IPS DF 6.9 (cell line): Measurements from ENCODE around the gene KLRC1.
"Not testable (repeated sequence)": the region's sequence is repeated elsewhere in the genome, so short reads cannot be mapped to it uniquely, and the experiment has no call there.

ENCODE experiments used
- DNase-seq: peaks from one replicate; pipeline ENCODE4 v3.0.0-alpha.2; 2013; ENCODE audit warnings: low read depth, low spot score
- H3K27ac ChIP-seq: one replicate; pipeline ENCODE4 v1.5.1; 2013; ENCODE audit warnings: low read length, control low read depth
- H3K27me3 ChIP-seq: 2 replicates; pipeline ENCODE4 v1.6.1; 2013; ENCODE audit warnings: mild to moderate bottlenecking, low read length; ENCODE audit not compliant: control insufficient read depth, insufficient read depth
- H3K36me3 ChIP-seq: 2 replicates; pipeline ENCODE4 v1.6.1; 2013; ENCODE audit warnings: low read length; ENCODE audit not compliant: control insufficient read depth, insufficient read depth
- H3K4me1 ChIP-seq: 2 replicates; pipeline ENCODE4 v1.6.1; 2013; ENCODE audit warnings: low read length; ENCODE audit not compliant: control insufficient read depth, insufficient read depth
- H3K4me3 ChIP-seq: 2 replicates; pipeline ENCODE4 v1.5.1; 2013; ENCODE audit warnings: mild to moderate bottlenecking, low read length
- H3K9me3 ChIP-seq: 2 replicates; pipeline ENCODE4 v1.6.1; 2013; ENCODE audit warnings: low read length, inconsistent platforms; ENCODE audit not compliant: control insufficient read depth, insufficient read depth
- WGBS: extraction: QIAGEN DNeasy Blood & Tissue Kit; methylation state at CpG from one replicate; pipeline ENCODE4 v1.1.7; 2013; ENCODE audit warnings: mixed read lengths, missing lambda C conversion rate; ENCODE audit not compliant: insufficient read length, insufficient coverage; 5-methylcytosine and 5-hydroxymethylcytosine counted together

KLRC1 gene

GRCh38 chr12:10424260-10424899 is 28.8 kb downstream of the KLRC1 start:
- H3K4me3 ChIP-seq, H3K9me3 ChIP-seq, H3K4me1 ChIP-seq, H3K27ac ChIP-seq, H3K36me3 ChIP-seq, H3K27me3 ChIP-seq, DNase-seq: not testable (repeated sequence)
- no CpG with 5 or more reads among the region's 1 CpG for WGBS

DNA sequence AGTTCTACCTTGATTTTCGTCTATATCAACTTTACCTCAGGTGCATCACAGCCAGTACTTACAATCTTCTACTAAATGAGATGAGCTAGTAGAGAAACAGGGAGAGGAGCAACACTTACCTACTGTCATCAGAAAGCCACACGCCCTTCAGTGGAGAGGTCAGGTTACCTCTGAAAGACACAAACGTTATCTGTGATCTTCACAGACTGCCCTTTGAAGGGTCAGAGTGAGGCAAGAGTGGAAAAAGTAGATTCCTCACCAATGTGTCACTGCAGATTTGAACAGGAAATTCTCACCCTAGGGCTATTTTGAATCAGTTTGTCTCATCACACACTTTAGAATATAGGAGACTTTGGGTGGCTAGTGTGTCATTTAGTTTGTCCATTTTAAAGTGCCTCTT is 31.0 kb downstream of the KLRC1 start:
- WGBS = no CpG with 5 or more reads among the region's 3 CpGs
- not testable (repeated sequence) for H3K4me3 ChIP-seq, H3K27ac ChIP-seq, H3K27me3 ChIP-seq, H3K4me1 ChIP-seq, H3K9me3 ChIP-seq, DNase-seq, H3K36me3 ChIP-seq

DNA sequence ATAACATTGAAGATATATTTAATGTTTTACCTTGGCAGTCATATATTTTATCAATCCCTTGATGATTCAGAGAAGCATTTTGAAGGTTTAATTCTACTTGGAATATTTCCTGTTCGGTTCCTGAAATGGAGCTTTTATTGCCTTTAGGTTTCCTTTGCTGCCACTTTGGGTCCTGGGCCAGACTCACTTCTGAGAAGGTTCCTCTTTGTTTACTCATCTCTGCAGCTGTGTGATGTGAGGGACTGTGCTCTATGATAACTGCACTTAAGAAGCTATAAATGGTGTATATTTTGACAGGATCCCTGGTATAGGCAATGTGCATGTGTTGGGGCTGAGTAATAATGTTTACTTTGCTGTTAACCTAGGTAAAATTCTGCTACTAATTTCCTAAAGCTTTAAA is 32.8 kb downstream of the KLRC1 start, which contains the start of gene KLRC3:
TSS of gene KLRC3 (minus strand) at position 262 of the 400 bp plus-strand sequence. CDS start at position 217, 45 bp downstream.
- whole genome bisulfite sequencing = no CpG with 5 or more reads among the region's 1 CpG
- not testable (repeated sequence) for H3K9me3 ChIP-seq, H3K27me3 ChIP-seq, H3K4me3 ChIP-seq, H3K36me3 ChIP-seq, DNase-seq, H3K27ac ChIP-seq, H3K4me1 ChIP-seq

DNA sequence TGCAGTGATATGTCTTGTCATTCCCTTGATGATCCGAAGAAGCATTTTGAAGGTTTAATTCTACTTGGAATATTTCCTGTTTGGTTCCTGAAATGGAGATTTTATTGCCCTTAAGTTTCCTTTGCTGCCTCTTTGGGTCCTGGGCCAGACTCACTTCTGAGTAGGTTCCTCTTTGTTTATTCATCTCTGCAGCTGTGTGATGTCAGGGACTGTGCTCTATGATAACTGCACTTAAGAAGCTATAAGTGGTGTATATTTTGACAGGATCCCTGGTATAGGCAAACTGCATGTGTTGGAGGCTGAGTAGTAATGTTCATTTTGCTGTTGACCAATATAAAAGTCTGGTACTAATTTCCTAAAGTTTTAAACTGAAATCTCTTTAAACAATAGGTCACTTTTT is 43.8 kb downstream of the KLRC1 start, which contains the start of gene KLRC4:
TSS of gene KLRC4 (minus strand) at position 366 of the 400 bp plus-strand sequence. CDS start at position 184, 182 bp downstream.
- DNase-seq = no peak
- Histone ChIP-seq H3K9me3 (no peaks in the 10 kb centered on the region), H3K36me3 (no peaks in the 10 kb centered on the region), H3K27me3 (no peaks in the 10 kb centered on the region), H3K4me1 (no peaks in the 10 kb centered on the region), H3K27ac (no peak within 1 kb of the TSS), H3K4me3 (no peak within 1 kb of the TSS)
- no CpG with 5 or more reads among the region's 1 CpG for WGBS

DNA sequence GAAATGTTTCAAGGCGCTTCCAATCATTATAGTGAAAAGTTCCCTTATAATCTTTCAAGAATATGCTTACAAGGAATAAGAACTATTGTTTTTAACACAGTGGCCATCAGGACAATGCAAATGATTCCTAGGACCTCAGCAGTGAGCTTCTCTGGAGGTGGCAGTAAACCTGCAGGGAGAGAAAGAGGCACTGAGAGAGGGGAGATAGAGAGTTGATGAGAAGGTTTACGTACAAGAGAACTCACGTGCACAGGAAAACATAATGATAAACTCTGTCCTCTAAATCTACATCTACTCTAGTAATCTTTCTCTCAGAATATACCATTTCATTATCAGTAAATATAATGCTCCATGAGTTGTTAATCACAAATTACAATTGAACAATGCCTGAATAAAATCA is 44.3 kb downstream of the KLRC1 start:
- H3K27ac ChIP-seq = no peak overlapping the region
- H3K9me3 ChIP-seq = no peaks in the 10 kb centered on the region
- no CpG with 5 or more reads among the region's 3 CpGs for WGBS
- H3K27me3 ChIP-seq = no peaks in the 10 kb centered on the region
- H3K36me3 ChIP-seq = no peaks in the 10 kb centered on the region
- DNase-seq = no peak
- no peaks in the 10 kb centered on the region for H3K4me1 ChIP-seq
- H3K4me3 ChIP-seq = no peak overlapping the region

DNA sequence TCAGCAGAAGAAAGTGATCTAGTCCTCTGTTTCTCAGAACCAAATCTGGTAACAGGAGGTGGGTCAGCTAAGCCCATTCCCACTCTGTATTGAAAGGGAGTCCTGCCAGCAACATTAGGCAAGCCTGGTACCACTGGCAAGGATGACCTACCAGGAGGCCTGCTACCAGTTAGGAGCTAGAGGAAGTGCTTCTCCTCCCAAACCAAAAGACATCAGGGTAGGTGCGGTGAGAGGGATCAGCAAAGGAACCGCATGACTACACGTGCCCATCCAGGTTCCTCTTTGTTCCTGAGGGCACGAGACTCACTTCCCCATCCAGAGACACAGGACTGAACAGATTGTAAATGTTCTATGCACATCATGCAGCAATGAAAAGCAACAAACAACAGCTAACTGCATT is 46.5 kb downstream of the KLRC1 start:
- Histone ChIP-seq H3K4me1 (no peaks in the 10 kb centered on the region), H3K27ac (no peak overlapping the region), H3K36me3 (no peaks in the 10 kb centered on the region), H3K4me3 (no peak overlapping the region), H3K27me3 (no peaks in the 10 kb centered on the region), H3K9me3 (no peaks in the 10 kb centered on the region)
- no CpG with 5 or more reads among the region's 4 CpGs for WGBS
- no peak for DNase-seq

DNA sequence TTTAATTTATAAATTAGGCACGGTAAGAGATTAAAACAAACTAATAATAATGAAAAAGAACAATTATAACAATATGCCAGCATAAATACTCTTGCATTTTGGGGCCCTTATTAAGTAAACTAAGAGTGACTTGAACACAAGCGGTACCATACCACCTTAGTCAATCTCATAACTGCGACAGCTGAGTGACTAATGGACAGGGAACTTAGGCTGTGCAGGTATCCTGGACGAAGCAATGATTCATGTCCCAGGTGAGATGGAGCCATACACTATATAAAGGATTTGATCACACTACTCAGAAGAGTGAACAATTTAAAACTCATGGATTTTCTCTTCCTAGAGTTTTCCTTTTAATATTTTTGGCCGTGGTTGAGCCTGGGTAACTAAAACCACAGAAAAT is 47.9 kb downstream of the KLRC1 start:
- no CpG with 5 or more reads among the region's 5 CpGs for WGBS
- no peaks in the 10 kb centered on the region for H3K4me1 ChIP-seq
- H3K36me3 ChIP-seq = no peaks in the 10 kb centered on the region
- no peak overlapping the region for H3K27ac ChIP-seq
- no peaks in the 10 kb centered on the region for H3K27me3 ChIP-seq
- no peak for DNase-seq
- no peaks in the 10 kb centered on the region for H3K9me3 ChIP-seq
- no peak overlapping the region for H3K4me3 ChIP-seq

DNA sequence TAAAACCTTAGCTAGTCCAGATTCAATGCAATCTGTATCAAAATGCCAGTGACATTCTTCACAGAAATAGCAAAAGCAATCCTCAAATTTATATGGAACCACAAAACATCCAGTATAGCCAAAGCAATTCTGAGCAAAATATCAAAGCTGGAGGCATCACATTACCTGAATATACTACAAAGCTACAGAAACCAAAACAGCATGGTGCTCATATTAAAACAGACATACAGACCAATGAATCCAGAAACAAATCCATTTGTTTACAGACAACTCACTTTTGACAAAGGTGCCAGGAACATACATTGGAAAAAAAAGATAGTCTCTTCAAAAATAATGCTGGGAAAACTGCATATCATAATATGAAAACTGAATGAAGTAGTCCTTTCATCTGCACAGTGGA is 48.4 kb downstream of the KLRC1 start:
- DNase-seq = no peak
- Histone ChIP-seq H3K27me3 (no peaks in the 10 kb centered on the region), H3K9me3 (no peaks in the 10 kb centered on the region), H3K4me3 (no peak overlapping the region), H3K27ac (no peak overlapping the region), H3K36me3 (no peaks in the 10 kb centered on the region), H3K4me1 (no peaks in the 10 kb centered on the region)

- H3K27ac ChIP-seq = no peak overlapping the region
- H3K27me3 ChIP-seq = no peaks in the 10 kb centered on the region
- H3K4me3 ChIP-seq = no peak overlapping the region
- no peaks in the 10 kb centered on the region for H3K9me3 ChIP-seq
- DNase-seq = no peak
- H3K36me3 ChIP-seq = no peaks in the 10 kb centered on the region
- H3K4me1 ChIP-seq = no peaks in the 10 kb centered on the region
Measured at GRCh38 chr12:10400829-10401228, 52.3 kb downstream of the KLRC1 start.

GRCh38 chr12:10398168-10398567 is 55.0 kb downstream of the KLRC1 start:
- Histone ChIP-seq H3K9me3 (no peaks in the 10 kb centered on the region), H3K36me3 (no peaks in the 10 kb centered on the region), H3K27me3 (no peaks in the 10 kb centered on the region), H3K4me3 (no peak overlapping the region), H3K4me1 (no peaks in the 10 kb centered on the region), H3K27ac (no peak overlapping the region)
- no peak for DNase-seq
- WGBS = no CpG with 5 or more reads among the region's 2 CpGs

DNA sequence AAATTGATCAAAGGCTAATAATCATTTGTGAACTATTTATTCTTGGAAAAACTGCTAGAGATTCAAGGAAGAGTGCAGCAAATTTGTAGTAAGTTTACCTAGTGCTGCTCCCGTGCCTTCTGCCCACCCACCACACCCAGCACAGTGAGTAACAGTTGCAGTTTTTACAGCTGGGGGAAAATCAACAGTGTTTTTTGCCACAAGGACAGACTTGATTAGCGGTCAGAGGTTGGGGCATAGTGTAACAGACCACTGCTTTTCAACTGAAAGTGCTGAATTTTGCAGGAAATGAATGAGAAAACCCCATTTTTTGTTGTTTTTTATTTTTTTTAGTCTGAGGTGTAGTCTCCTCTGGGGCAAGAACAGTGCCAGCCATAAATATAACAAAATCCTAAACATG is 55.9 kb downstream of the KLRC1 start:
- Histone ChIP-seq H3K27ac (no peak overlapping the region), H3K27me3 (no peaks in the 10 kb centered on the region), H3K9me3 (no peaks in the 10 kb centered on the region), H3K36me3 (no peaks in the 10 kb centered on the region), H3K4me3 (no peak overlapping the region), H3K4me1 (no peaks in the 10 kb centered on the region)
- WGBS = no CpG with 5 or more reads among the region's 2 CpGs
- no peak for DNase-seq
